Measurements from ENCODE around the gene ZFP14.
"Not testable (repeated sequence)": the region's sequence is repeated elsewhere in the genome, so short reads cannot be mapped to it uniquely, and the experiment has no call there.

ZFP14 gene

GRCh38 chr19:36309309-36309708 is 69.7 kb downstream of the ZFP14 start:
- not testable (repeated sequence) for H3K9me3 ChIP-seq (ENCODE audit: control insufficient read depth, insufficient read depth, low read length); H3K36me3 ChIP-seq (ENCODE audit: insufficient read depth, low read length); H3K9ac ChIP-seq (ENCODE audit: low read depth, low read length); H3K4me1 ChIP-seq (ENCODE audit: insufficient read depth, low read length)

DNA sequence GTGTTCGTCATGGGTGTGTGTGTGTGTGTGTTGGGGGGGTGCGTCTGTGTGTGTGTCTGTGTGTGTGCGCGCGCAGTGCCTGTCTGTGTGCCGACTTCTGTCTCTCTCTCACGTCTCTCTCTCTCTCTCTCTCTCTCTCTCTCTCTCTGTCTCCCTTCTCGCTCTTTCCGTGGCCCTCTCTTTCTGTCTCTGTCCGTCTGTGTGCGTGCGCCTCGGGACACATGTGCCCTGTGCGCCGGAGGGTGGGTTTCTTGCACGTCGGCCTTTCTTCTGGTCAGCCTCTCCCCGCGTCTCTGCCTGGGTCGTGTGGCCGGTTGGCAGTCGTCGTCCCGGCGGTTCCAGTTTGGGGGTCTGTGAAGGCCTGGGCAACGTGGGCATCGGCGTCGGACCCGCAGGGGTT is 86.7 kb downstream of the ZFP14 start:
- not testable (repeated sequence) for H3K36me3 ChIP-seq (ENCODE audit: insufficient read depth, low read length); H3K9me3 ChIP-seq (ENCODE audit: control insufficient read depth, insufficient read depth, low read length); H3K4me1 ChIP-seq (ENCODE audit: insufficient read depth, low read length); H3K9ac ChIP-seq (ENCODE audit: low read depth, low read length)

Measured in ES-I3 (cell line).